CD4-positive, alpha-beta T cell treated with Interleukin-1 beta for 1 hour (primary cell): ENCODE measurements around the gene PKP3.
A peak's percentile ranks its signal among the peaks of the same experiment; 100 is the strongest.
"Not testable (repeated sequence)": the region's sequence is repeated elsewhere in the genome, so short reads cannot be mapped to it uniquely, and the experiment has no call there.

Experiments
- DNase-seq, 2 donors: peaks; one replicate each; pipeline ENCODE4 v3.0.0-alpha.2; 2020 to 2022

Gene PKP3

GRCh38 chr11:394034-394857 lies at the start of gene PKP3:
PKP3 (plus strand) TSS chr11:394209; CDS start chr11:394293, 84 bp downstream.
- no peak for DNase-seq

- DNase-seq, result no peak
Observed at GRCh38 chr11:344836-345578, 49.0 kb upstream of the PKP3 start.

GRCh38 chr11:346529-346928 lies 47.5 kb upstream of the PKP3 start:
- DNase-seq, result no peak

- not testable (repeated sequence) for DNase-seq
Observed at GRCh38 chr11:349270-349954, 44.6 kb upstream of the PKP3 start.

GRCh38 chr11:350033-350722 lies 43.8 kb upstream of the PKP3 start:
- DNase-seq, result not testable (repeated sequence)

- DNase-seq, result peak; percentile 22 to 32
Observed at GRCh38 chr11:350723-351255, 43.2 kb upstream of the PKP3 start.

- no peak for DNase-seq
Observed at GRCh38 chr11:351411-351810, 42.6 kb upstream of the PKP3 start.

GRCh38 chr11:352456-353031 lies 41.5 kb upstream of the PKP3 start:
- DNase-seq, result no peak

- no peak for DNase-seq
Observed at GRCh38 chr11:353179-353873, 40.7 kb upstream of the PKP3 start.

- DNase-seq, result peak; percentile 87 to 88
Observed at GRCh38 chr11:355581-356458, 38.2 kb upstream of the PKP3 start.

- DNase-seq, result no peak
Observed at GRCh38 chr11:356610-357009, 37.4 kb upstream of the PKP3 start.

GRCh38 chr11:357582-357981 lies 36.4 kb upstream of the PKP3 start:
- no peak for DNase-seq

- DNase-seq, result no peak
Observed at GRCh38 chr11:358129-358800, 35.7 kb upstream of the PKP3 start.

GRCh38 chr11:359181-359714 lies 34.8 kb upstream of the PKP3 start:
- peak; percentile 27 to 34 for DNase-seq

GRCh38 chr11:360326-361280 lies 33.4 kb upstream of the PKP3 start:
- DNase-seq, result no peak

- no peak for DNase-seq
Observed at GRCh38 chr11:362642-363442, 31.2 kb upstream of the PKP3 start.

- DNase-seq, result not testable (repeated sequence)
Observed at GRCh38 chr11:363443-363805, 30.6 kb upstream of the PKP3 start.
